CD4-positive, alpha-beta T cell treated with Interleukin-1 beta for 1 hour (primary cell): ENCODE results near the gene MYMX.
"Not testable (repeated sequence)": the region's sequence is repeated elsewhere in the genome, so short reads cannot be mapped to it uniquely, and the experiment has no call there.

ENCODE experiments used
- DNase-seq, 2 donors: peaks; one replicate each; pipeline ENCODE4 v3.0.0-alpha.2; 2020 to 2022

The MYMX gene

GRCh38 chr6:44188819-44189218, 27.9 kb upstream of the MYMX start:
- no peak for DNase-seq

- no peak for DNase-seq
These were observed 27.5 kb upstream of the MYMX start for GRCh38 chr6:44189257-44189656.

- no peak for DNase-seq
These were observed 26.0 kb upstream of the MYMX start for GRCh38 chr6:44190715-44191114.

GRCh38 chr6:44192428-44193041, 24.2 kb upstream of the MYMX start:
- no peak for DNase-seq

GRCh38 chr6:44193307-44193910, 23.3 kb upstream of the MYMX start:
- DNase-seq: no peak

- DNase-seq: no peak
These were observed 22.4 kb upstream of the MYMX start for GRCh38 chr6:44194326-44194725.

- DNase-seq: not testable (repeated sequence)
These were observed 20.4 kb upstream of the MYMX start for GRCh38 chr6:44196351-44196750.

- DNase-seq: no peak
These were observed 18.0 kb upstream of the MYMX start for GRCh38 chr6:44198684-44199083.

- no peak for DNase-seq
These were observed 16.8 kb upstream of the MYMX start for GRCh38 chr6:44199883-44200282.

GRCh38 chr6:44201200-44201599, 15.5 kb upstream of the MYMX start:
- no peak for DNase-seq

- no peak for DNase-seq
These were observed 15.0 kb upstream of the MYMX start for GRCh38 chr6:44201638-44202303.

- no peak for DNase-seq
These were observed 14.3 kb upstream of the MYMX start for GRCh38 chr6:44202332-44202971.

GRCh38 chr6:44202972-44203750, 13.6 kb upstream of the MYMX start:
- no peak for DNase-seq

GRCh38 chr6:44203955-44204354, 12.8 kb upstream of the MYMX start:
- no peak for DNase-seq

GRCh38 chr6:44207966-44208365, 8.8 kb upstream of the MYMX start:
- DNase-seq: no peak

- DNase-seq: no peak
These were observed 5.4 kb upstream of the MYMX start for GRCh38 chr6:44211284-44211683.

GRCh38 chr6:44214307-44214706, 2.4 kb upstream of the MYMX start:
- DNase-seq: no peak

- no peak for DNase-seq
These were observed 812 bp downstream of the MYMX start for GRCh38 chr6:44217332-44218143.

- peak; percentile 17 to 40 for DNase-seq
These were observed 2.5 kb downstream of the MYMX start for GRCh38 chr6:44219053-44219814.

GRCh38 chr6:44219815-44220784, 3.4 kb downstream of the MYMX start:
- DNase-seq: no peak
